ENCODE data around the gene GSTO2.
A peak's percentile ranks its signal among the peaks of the same experiment; 100 is the strongest.

Gene GSTO2

GRCh38 chr10:104339469-104340110 is 70.6 kb downstream of the GSTO2 start:
- DNase-seq (ENCODE audit: low spot score) = no peak

DNA sequence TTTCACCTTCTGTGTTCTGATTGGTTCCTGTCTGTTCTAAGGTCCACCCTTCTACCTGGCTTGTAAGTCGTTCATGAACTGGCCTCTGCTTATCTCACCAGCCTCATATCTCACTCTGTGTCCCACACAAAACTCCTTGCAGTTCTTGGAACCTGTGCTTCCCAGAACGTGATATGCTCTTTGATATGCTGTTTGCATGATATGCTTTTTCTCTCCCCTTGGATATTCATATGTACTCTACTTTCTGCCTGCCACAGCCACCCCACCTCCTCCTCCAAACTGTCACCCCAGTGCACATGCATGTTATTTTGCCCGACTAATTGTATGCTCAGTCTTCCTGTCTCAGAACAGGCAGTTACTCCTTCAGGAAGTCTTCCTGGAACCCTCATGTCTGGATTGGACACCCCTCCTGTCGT is 71.1 kb downstream of the GSTO2 start:
- no peak for DNase-seq (ENCODE audit: low spot score)

- no peak for DNase-seq (ENCODE audit: low spot score)
Observed at GRCh38 chr10:104340641-104341040, 71.7 kb downstream of the GSTO2 start.

- DNase-seq (ENCODE audit: low spot score) = no peak
Observed at GRCh38 chr10:104342941-104343411, 74.0 kb downstream of the GSTO2 start.

- DNase-seq (ENCODE audit: low spot score) = no peak
Observed at GRCh38 chr10:104344219-104344618, 75.2 kb downstream of the GSTO2 start.

DNA sequence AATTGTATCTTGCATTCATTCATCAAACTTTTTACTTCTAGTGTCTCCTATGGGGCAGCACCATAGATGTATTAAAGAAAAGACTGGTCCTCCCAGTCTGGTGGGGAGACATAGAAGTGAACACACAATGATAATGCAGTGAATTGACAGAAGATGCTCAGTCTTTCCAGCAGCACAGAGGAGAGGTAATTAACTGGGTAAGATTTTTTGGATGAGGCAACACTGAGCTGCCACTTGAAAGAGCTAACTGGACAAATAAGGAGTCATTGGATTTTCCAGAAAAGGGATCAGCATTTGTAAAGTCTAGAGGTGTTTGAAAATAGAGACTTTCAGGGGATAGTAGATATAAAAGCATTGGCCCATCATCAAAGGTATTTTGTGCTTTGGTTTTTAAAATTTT is 76.5 kb downstream of the GSTO2 start:
- no peak for DNase-seq (ENCODE audit: low spot score)

DNA sequence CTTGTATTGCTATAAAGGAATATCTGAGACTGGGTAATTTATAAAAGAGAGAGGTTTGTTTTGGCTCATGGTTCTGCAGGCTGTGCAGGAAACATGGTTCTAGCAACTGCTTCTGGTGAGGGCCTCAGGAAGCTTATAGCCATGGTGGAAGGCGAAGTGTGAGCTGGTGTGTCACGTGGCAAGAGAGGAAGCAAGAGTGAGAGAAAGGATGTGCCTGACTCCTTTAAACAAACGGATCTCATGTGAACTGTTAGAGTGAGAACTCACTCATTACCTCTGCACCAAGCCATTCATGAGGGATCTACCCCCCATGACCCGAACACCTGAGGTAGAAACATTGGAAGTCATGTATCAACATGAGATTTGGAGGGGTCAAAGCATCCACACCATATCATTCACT is 77.0 kb downstream of the GSTO2 start:
- no peak for DNase-seq (ENCODE audit: low spot score)

GRCh38 chr10:104347295-104348045 is 78.5 kb downstream of the GSTO2 start:
- no peak for DNase-seq (ENCODE audit: low spot score)

GRCh38 chr10:104348601-104349000 is 79.6 kb downstream of the GSTO2 start:
- no peak for DNase-seq (ENCODE audit: low spot score)

DNA sequence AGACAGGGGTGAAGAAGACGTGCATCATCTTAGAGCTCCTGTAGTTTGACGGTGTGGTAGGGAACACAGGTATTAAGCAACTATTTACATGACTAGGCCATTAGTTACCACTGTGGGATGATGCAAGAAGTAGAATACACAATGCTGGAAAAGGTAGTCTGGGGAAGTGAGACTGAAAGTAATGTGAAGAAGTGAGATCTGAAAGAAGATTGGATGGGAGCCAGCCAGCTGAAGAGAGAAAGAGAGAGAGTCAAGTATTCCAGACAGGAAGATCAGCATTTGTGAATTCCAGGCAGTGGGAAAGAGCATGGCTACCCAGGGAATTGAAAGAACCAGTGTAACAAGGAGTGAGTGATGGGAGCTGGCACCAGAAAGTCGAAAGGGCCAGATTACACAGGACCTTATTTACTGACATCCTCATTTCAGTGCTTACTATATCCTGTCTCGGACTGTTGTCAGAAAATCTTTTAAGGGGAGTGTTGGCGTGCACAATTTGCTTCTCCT is 80.7 kb downstream of the GSTO2 start:
- DNase-seq (ENCODE audit: low spot score) = no peak

DNA sequence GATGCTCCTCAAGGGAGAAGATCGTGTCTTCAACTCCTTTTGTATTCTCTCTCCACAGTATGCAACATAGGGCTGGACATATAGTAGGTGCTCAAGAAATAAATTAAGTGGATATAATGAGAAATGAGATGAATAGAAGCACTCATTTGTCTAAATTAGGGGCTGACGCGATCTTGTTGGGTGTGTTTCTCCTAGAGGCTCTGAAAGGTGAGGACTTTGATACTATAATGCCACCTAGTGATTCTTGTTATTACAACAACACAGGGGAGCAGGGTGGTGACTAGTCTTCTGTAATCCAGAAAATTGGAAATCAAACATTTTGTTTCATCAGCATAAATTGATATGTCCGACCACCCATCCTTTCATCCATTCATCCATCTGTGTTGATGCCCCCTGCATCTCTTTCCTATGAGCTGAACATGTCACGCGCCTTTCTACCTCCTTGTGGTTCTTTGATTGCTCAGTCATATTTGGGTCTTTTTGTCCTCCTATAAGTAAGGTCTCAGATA is 81.2 kb downstream of the GSTO2 start:
- peak; percentile 50 for DNase-seq (ENCODE audit: low spot score)

DNA sequence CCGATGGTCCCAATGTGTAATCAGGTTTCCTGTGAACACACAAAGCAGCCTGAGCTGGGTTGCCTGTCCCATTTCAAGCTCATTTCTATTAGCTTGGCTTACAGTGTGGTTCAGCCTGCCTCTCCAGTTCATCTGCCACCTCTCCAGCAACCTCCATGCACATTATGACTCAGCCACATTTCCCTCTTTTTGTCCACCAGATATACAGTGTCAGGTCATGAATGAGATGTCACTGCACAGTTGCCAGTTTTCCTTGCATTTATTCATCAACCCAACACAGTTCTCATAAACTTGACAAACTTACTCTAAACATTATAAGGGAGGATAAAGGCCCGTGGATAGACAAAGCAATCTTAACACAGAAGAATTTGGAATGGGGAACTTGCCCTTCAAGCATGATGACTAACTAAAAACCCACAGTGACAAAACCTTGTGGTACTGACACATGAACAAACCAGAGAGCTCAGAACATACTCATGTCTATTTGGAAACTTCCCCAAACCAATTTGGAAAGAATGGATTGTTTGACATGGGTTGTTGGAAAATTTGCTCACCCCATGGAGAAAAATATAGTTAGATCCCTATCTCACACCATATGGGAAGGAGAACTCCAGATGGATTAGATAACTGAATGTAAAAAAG is 82.2 kb downstream of the GSTO2 start:
- DNase-seq (ENCODE audit: low spot score) = peak; percentile 68

DNA sequence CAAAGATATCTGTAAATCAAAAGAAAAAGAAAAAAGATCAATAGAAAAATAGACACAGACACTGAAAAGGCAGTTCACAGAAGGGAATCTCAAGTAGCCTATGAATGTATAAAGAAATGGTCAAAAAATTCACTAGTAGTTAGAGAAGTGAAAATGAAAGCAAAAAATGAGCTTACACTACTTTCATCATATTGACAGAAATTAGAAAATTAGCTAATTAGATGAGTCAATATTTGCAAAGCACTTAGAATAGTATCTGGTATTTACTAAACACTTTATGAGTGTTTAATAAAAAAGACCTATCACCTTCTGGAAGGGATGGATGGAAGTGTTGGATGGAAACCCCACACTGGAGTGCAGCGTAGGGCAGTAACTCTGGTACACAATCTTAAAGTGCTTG is 82.9 kb downstream of the GSTO2 start:
- no peak for DNase-seq (ENCODE audit: low spot score)

GRCh38 chr10:104353325-104354048 is 84.5 kb downstream of the GSTO2 start, which contains the start of gene CFAP58:
Gene CFAP58, plus strand, starts transcription at chr10:104353833. Its CDS starts 65 bp downstream, at chr10:104353898.
- peak; percentile 82 for DNase-seq (ENCODE audit: low spot score)

All from AG08396 (cell line).